ENCODE measurements around the gene ZNF626. TPM values are rescaled to one million over a fixed set of nuclear protein-coding genes. Genes with fewer than 3 reads are reported as not detected.
"Not testable (repeated sequence)": the region's sequence is repeated elsewhere in the genome, so short reads cannot be mapped to it uniquely, and the experiment has no call there.

Gene ZNF626
- total RNA-seq, 1 experiment from 2014 or later, result not detected

- Mint-ChIP-seq H3K36me3 (ENCODE audit: insufficient read depth, unreplicated experiment) (no peaks in the 10 kb centered on the region), H3K4me3 (ENCODE audit: unreplicated experiment) (no peak overlapping the region), H3K9me3 (ENCODE audit: unreplicated experiment) (peaks cover 9% of the 10 kb centered on the region), H3K27ac (ENCODE audit: unreplicated experiment) (no peak overlapping the region), H3K27me3 (ENCODE audit: insufficient read depth, unreplicated experiment) (no peaks in the 10 kb centered on the region), H3K4me1 (ENCODE audit: low read depth, unreplicated experiment) (no peaks in the 10 kb centered on the region)
- DNase-seq, result no peak
- Histone ChIP-seq H3K36me3 (ENCODE audit: control insufficient read depth, insufficient read depth, low read length) (no peaks in the 10 kb centered on the region), H3K9me3 (no peaks in the 10 kb centered on the region; the same call in 1 of the 2 replicates), H3K4me1 (no peaks in the 10 kb centered on the region), H3K4me3 (ENCODE audit: low read depth, low read length) (no peak overlapping the region), H3K27me3 (replicated peaks; ENCODE audit: control insufficient read depth, insufficient read depth, low read length) (no peaks in the 10 kb centered on the region)
- intact Hi-C loops (cut with micrococcal nuclease; ENCODE audit: unreplicated experiment), result no loop called here
- BruUV-seq (replicated peaks), result no TSS peak
- ChIA-PET CTCF (no interaction called here), POLR2A (no interaction called here)
- TF ChIP-seq CTCF (IDR thresholded peaks at IDR 0.05; ENCODE audit: insufficient read depth in 1 of 2, low read depth in 1 of 2, low read length in 1 of 2, severe bottlenecking in 1 of 2, unreplicated experiment in 1 of 2), result no peak
Measured at GRCh38 chr19:20664901-20665781, 3.8 kb upstream of the ZNF626 start.

- H3K27me3 Mint-ChIP-seq (ENCODE audit: insufficient read depth, unreplicated experiment), result not testable (repeated sequence)
- peak in 1 of 2 experiments; percentile 3 for DNase-seq
Measured at GRCh38 chr19:20664475-20664874, 3.1 kb upstream of the ZNF626 start.

GRCh38 chr19:20662421-20663105 lies 1.2 kb upstream of the ZNF626 start:
- no peaks in the 10 kb centered on the region for H3K36me3 ChIP-seq (ENCODE audit: control insufficient read depth, insufficient read depth, low read length)
- H3K27me3 ChIP-seq (replicated peaks; ENCODE audit: control insufficient read depth, insufficient read depth, low read length), result no peaks in the 10 kb centered on the region
- no peak overlapping the region for H3K4me3 ChIP-seq (ENCODE audit: low read depth, low read length)
- intact Hi-C loops (cut with micrococcal nuclease; ENCODE audit: unreplicated experiment), result no loop called here
- H3K27me3 Mint-ChIP-seq (ENCODE audit: insufficient read depth, unreplicated experiment), result no peaks in the 10 kb centered on the region
- H3K36me3 Mint-ChIP-seq (ENCODE audit: insufficient read depth, unreplicated experiment), result no peaks in the 10 kb centered on the region
- TF ChIP-seq CTCF (IDR thresholded peaks at IDR 0.05; ENCODE audit: insufficient read depth in 1 of 2, low read depth in 1 of 2, low read length in 1 of 2, severe bottlenecking in 1 of 2, unreplicated experiment in 1 of 2), result no peak
- no peaks in the 10 kb centered on the region for H3K4me1 Mint-ChIP-seq (ENCODE audit: low read depth, unreplicated experiment)
- ChIA-PET CTCF (no interaction called here), POLR2A (no interaction called here)
- H3K9me3 Mint-ChIP-seq (ENCODE audit: unreplicated experiment), result peaks cover 9% of the 10 kb centered on the region
- no peaks in the 10 kb centered on the region for H3K4me1 ChIP-seq
- no peak overlapping the region for H3K4me3 Mint-ChIP-seq (ENCODE audit: unreplicated experiment)
- BruUV-seq (replicated peaks), result no TSS peak
- DNase-seq, result no peak
- no peaks in the 10 kb centered on the region; the same call in 1 of the 2 replicates for H3K9me3 ChIP-seq
- H3K27ac Mint-ChIP-seq (ENCODE audit: unreplicated experiment), result no peak overlapping the region

More at GRCh38 chr19:20664475-20664874, 3.1 kb upstream of the ZNF626 start:
- H3K36me3 Mint-ChIP-seq (ENCODE audit: insufficient read depth, unreplicated experiment); H3K4me1 Mint-ChIP-seq (ENCODE audit: low read depth, unreplicated experiment); H3K4me1 ChIP-seq; BruUV-seq (replicated peaks); H3K9me3 ChIP-seq; CTCF ChIA-PET; POLR2A ChIA-PET; H3K27ac Mint-ChIP-seq (ENCODE audit: unreplicated experiment); intact Hi-C loops (cut with micrococcal nuclease; ENCODE audit: unreplicated experiment); H3K4me3 Mint-ChIP-seq (ENCODE audit: unreplicated experiment); H3K9me3 Mint-ChIP-seq (ENCODE audit: unreplicated experiment); H3K27me3 ChIP-seq (replicated peaks; ENCODE audit: control insufficient read depth, insufficient read depth, low read length); H3K36me3 ChIP-seq (ENCODE audit: control insufficient read depth, insufficient read depth, low read length); H3K4me3 ChIP-seq (ENCODE audit: low read depth, low read length): not testable (repeated sequence)
